Thymus (tissue), 11 donors: ENCODE measurements around the gene CLRN1. TPM values are rescaled to one million over a fixed set of nuclear protein-coding genes. Genes with fewer than 3 reads are reported as not detected.

ENCODE experiments used
- DNase-seq, 9 donors: peaks; one replicate each; pipeline ENCODE4 v3.0.0-alpha.2; 2013; ENCODE audit warnings: low spot score in 9 of 9, low read depth in 6 of 9, missing footprints in 1 of 9
- H3K27ac ChIP-seq, 2 donors: one replicate each; pipeline ENCODE4 v1.5.1; 2013; ENCODE audit warnings: control low read depth in 1 of 2, low read depth in 1 of 2, low read length in 1 of 2, mild to moderate bottlenecking in 1 of 2, moderate library complexity in 1 of 2
- H3K27me3 ChIP-seq, 2 donors: one replicate each; pipeline ENCODE4 v1.5.1; 2013; ENCODE audit warnings: low read length in 1 of 2; ENCODE audit not compliant: control insufficient read depth in 2 of 2, insufficient read depth in 1 of 2
- H3K36me3 ChIP-seq, 2 donors: one replicate each; pipeline ENCODE4 v1.5.1; 2013; ENCODE audit warnings: low read length in 1 of 2, mild to moderate bottlenecking in 1 of 2, moderate library complexity in 1 of 2; ENCODE audit not compliant: control insufficient read depth in 2 of 2, insufficient read depth in 2 of 2
- H3K4me1 ChIP-seq, 2 donors: one replicate each; pipeline ENCODE4 v1.5.1; 2013; ENCODE audit warnings: low read length in 2 of 2; ENCODE audit not compliant: control insufficient read depth in 2 of 2, insufficient read depth in 2 of 2
- H3K4me3 ChIP-seq, 2 donors: one replicate each; pipeline ENCODE4 v1.5.1; 2013; ENCODE audit warnings: low read length in 2 of 2, control low read depth in 1 of 2, mild to moderate bottlenecking in 1 of 2
- H3K9me3 ChIP-seq, 2 donors: one replicate each; pipeline ENCODE4 v1.5.1; 2013; ENCODE audit warnings: low read length in 1 of 2, mild to moderate bottlenecking in 1 of 2; ENCODE audit not compliant: control insufficient read depth in 2 of 2, insufficient read depth in 1 of 2
- WGBS: extraction: QIAGEN DNeasy Blood & Tissue Kit; methylation state at CpG from one replicate; pipeline ENCODE4 v1.1.7; 2013; 5-methylcytosine and 5-hydroxymethylcytosine counted together
- polyA plus RNA-seq: library from polyadenylated mRNA; stranded (reverse); fragments of 200-250 nt; gene quantifications from one replicate; pipeline ENCODE4 v1.2.3, GENCODE V29; 2013
- total RNA-seq: library from RNA; stranded (reverse); fragments of 120-200 nt; gene quantifications from one replicate; pipeline ENCODE4 v1.2.4, GENCODE V29; 2013
- donor health status: healthy.

The CLRN1 gene
- total and polyA plus RNA-seq, 2 donors = under 0.01 TPM

- 84% methylated on average over 3 of the region's 3 CpGs for WGBS
- no peak for DNase-seq
- Histone ChIP-seq H3K36me3 (no peaks in the 10 kb centered on the region), H3K27me3 (no peaks in the 10 kb centered on the region), H3K27ac (no peak overlapping the region), H3K4me3 (no peak overlapping the region), H3K9me3 (no peaks in the 10 kb centered on the region), H3K4me1 (peaks cover 0 to 2% of the 10 kb centered on the region in 2 donors)
Observed at GRCh38 chr3:150930839-150931238, 41.7 kb downstream of the CLRN1 start.

- no peak for DNase-seq
- 95% methylated on average over 1 of the region's 1 CpG for WGBS
- H3K9me3 ChIP-seq = no peaks in the 10 kb centered on the region
Observed at GRCh38 chr3:150928234-150928633, 44.3 kb downstream of the CLRN1 start.

GRCh38 chr3:150926328-150926727 lies 46.2 kb downstream of the CLRN1 start:
- H3K27ac ChIP-seq = no peak overlapping the region
- H3K4me3 ChIP-seq = no peak overlapping the region
- H3K9me3 ChIP-seq = no peaks in the 10 kb centered on the region
- no peaks in the 10 kb centered on the region for H3K27me3 ChIP-seq
- H3K4me1 ChIP-seq = peaks cover 0 to 4% of the 10 kb centered on the region in 2 donors
- WGBS = 81% methylated on average over 7 of the region's 7 CpGs
- no peak for DNase-seq
- no peaks in the 10 kb centered on the region for H3K36me3 ChIP-seq

More at GRCh38 chr3:150928234-150928633, 44.3 kb downstream of the CLRN1 start:
- Histone ChIP-seq H3K27ac (no peak overlapping the region), H3K4me1 (peaks cover 0 to 4% of the 10 kb centered on the region in 2 donors), H3K36me3 (no peaks in the 10 kb centered on the region), H3K4me3 (no peak overlapping the region), H3K27me3 (no peaks in the 10 kb centered on the region)

- Histone ChIP-seq H3K9me3 (no peaks in the 10 kb centered on the region), H3K27ac (no peak overlapping the region), H3K4me1 (peaks cover 0 to 4% of the 10 kb centered on the region in 2 donors), H3K36me3 (no peaks in the 10 kb centered on the region), H3K27me3 (no peaks in the 10 kb centered on the region), H3K4me3 (peak overlapping the region in 1 of 2 donors; percentile 2)
- DNase-seq = peak; percentile 6 to 70 (median 37)
- WGBS = 2% methylated on average over 14 of the region's 14 CpGs
Observed at GRCh38 chr3:150925751-150926201, 46.8 kb downstream of the CLRN1 start.

- no peak for DNase-seq
- Histone ChIP-seq H3K4me3 (no peak overlapping the region), H3K27ac (no peak overlapping the region), H3K27me3 (no peaks in the 10 kb centered on the region), H3K36me3 (no peaks in the 10 kb centered on the region), H3K4me1 (peaks cover 0 to 4% of the 10 kb centered on the region in 2 donors), H3K9me3 (no peaks in the 10 kb centered on the region)
- WGBS = 95% methylated on average over 10 of the region's 10 CpGs
Observed at GRCh38 chr3:150922611-150923010, 49.9 kb downstream of the CLRN1 start.

GRCh38 chr3:150921209-150921608 lies 51.3 kb downstream of the CLRN1 start:
- Histone ChIP-seq H3K36me3 (no peaks in the 10 kb centered on the region), H3K4me3 (no peak overlapping the region), H3K27ac (no peak overlapping the region), H3K9me3 (no peaks in the 10 kb centered on the region), H3K4me1 (peaks cover 0 to 4% of the 10 kb centered on the region in 2 donors), H3K27me3 (no peaks in the 10 kb centered on the region)
- WGBS = 94% methylated on average over 4 of the region's 4 CpGs
- DNase-seq = no peak

- WGBS = 90% methylated on average over 2 of the region's 2 CpGs
- no peak for DNase-seq
- H3K27me3 ChIP-seq = no peaks in the 10 kb centered on the region
- H3K4me1 ChIP-seq = no peaks in the 10 kb centered on the region
- no peaks in the 10 kb centered on the region for H3K9me3 ChIP-seq
- no peaks in the 10 kb centered on the region for H3K36me3 ChIP-seq
- no peak overlapping the region for H3K4me3 ChIP-seq
- no peak overlapping the region for H3K27ac ChIP-seq
Observed at GRCh38 chr3:150920236-150920635, 52.3 kb downstream of the CLRN1 start.

GRCh38 chr3:150917951-150918350 lies 54.6 kb downstream of the CLRN1 start:
- Histone ChIP-seq H3K4me3 (no peak overlapping the region), H3K9me3 (no peaks in the 10 kb centered on the region), H3K27ac (no peak overlapping the region), H3K27me3 (no peaks in the 10 kb centered on the region), H3K36me3 (no peaks in the 10 kb centered on the region), H3K4me1 (no peaks in the 10 kb centered on the region)
- DNase-seq = no peak
- WGBS = 85% methylated on average over 7 of the region's 7 CpGs

- H3K9me3 ChIP-seq = no peaks in the 10 kb centered on the region
- no peaks in the 10 kb centered on the region for H3K27me3 ChIP-seq
- no peaks in the 10 kb centered on the region for H3K36me3 ChIP-seq
- DNase-seq = no peak
- H3K27ac ChIP-seq = no peak overlapping the region
- no peak overlapping the region for H3K4me3 ChIP-seq
- no peaks in the 10 kb centered on the region for H3K4me1 ChIP-seq
- WGBS = 94% methylated on average over 4 of the region's 4 CpGs
Observed at GRCh38 chr3:150913133-150913922, 59.2 kb downstream of the CLRN1 start.
